HG02610 (cell line): Measurements from ENCODE around the gene TERB2.
"Not testable (repeated sequence)": the region's sequence is repeated elsewhere in the genome, so short reads cannot be mapped to it uniquely, and the experiment has no call there.

Source experiments
- ATAC-seq: cut with Tn5 transposase; IDR thresholded peaks from one replicate; pipeline ENCODE4 v1.9.1; 2021; ENCODE audit warnings: mild to moderate bottlenecking, moderate library complexity; ENCODE audit not compliant: unreplicated experiment

TERB2 gene

DNA sequence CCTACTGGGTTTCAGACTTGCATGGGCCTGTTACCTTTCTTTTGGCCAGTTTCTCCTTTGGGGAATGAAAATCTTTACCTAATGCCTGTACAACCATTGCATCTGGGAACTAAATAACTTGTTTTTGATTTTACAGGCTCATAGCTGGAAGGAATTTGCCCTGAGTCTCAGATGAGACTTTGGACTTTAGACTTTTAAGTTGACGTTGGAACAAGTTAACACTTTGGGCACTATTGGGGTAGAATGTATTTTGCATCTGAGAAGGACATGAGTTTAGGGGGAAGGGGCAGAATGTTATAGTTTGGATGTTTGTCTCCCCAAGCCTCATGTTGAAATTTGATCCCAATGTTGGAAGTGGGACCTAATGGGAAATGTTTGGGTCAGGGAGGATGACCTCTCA lies 44.7 kb downstream of the TERB2 start:
- ATAC-seq = not testable (repeated sequence)

DNA sequence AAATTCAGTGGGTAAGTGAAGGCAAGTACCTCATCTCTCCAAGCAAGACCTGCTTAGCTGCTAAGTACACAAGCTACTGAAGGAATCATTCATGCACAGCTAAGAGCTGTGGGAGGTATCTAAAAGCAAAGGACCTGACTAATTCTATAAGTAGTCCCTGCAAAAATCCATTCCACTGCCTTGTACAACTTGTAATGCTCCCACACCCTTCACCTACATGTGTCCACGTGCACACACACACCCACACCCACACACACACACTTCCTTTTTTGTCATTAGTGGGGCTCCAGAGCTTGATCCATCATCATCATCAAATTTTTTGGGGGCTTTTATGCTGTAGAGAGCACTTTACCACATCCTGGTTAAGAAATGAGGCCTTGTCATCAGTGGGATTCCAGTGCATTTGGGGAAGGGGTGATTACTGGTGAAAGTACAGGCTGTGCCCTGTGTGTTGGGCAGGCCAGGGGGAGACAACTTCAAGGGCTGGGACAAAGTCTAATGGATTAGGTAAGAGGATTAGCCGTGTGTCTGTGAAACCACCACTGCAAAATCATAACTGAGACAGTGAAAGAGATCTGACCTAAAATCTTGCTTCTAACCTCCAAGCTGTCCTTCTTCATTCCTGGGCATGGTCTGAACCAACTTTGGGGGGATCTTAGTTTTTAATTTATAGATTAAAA lies 47.4 kb downstream of the TERB2 start:
- peak; percentile 76 for ATAC-seq

DNA sequence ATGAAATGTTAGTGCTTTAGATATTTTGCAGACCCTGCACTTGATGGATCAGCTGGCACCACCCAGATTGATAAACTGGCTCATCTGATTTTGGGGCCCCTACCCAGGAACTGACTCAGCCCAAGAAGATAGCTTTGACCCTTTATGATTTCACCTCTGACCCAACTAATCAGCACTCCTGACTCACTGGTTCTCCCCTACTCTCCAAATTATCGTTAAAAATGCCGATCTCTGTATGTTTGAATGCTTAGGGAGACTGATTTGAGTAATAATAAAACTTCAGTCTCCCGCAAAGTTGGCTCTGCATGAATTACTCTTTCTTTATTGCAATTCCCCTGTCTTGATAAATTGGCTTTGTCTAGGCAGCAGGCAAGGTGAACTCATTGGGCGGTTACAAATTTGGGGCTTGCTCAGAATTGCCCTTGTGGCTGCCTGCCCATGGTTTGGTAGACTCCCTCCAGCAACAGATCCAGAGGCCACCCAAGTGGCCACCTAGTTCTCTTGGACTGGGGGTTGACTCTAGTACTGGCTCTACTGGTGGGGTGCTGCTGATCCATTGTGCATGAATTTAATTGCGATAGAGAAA lies 48.2 kb downstream of the TERB2 start:
- not testable (repeated sequence) for ATAC-seq

DNA sequence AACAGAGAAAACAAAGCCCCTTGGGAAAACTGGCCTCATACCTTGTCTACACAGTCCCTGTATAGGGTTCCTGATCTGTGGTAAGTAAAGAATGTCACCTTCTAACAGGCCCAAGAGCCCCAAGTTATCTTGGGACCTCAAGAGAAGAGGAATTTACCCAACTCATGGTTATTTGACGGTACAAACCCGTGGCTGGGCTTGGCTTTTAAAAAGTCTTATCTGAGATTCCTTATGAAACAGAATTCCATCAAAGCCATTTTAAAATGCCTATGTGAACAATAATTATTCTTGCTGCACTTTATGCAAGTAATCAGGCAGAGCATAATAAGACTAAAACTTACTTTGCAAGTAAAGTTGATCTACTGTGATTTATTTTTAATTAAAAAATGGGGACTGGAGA lies 52.6 kb downstream of the TERB2 start:
- ATAC-seq = no peak

DNA sequence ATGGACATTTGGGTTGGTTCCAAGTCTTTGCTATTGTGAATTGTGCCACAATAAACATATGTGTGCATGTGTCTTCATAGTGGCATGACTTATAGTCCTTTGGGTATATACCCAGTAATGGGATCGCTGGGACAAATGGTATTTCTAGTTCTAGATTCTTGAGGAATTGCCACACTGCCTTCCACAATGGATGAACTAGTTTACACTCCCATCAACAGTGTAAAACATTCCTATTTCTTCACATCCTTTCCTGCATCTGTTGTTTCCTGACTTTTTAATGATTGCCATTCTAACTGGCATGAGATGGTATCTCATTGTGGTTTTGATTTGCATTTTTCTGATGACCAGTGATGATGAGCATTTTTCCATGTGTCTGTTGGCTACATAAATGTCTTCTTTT lies 58.6 kb downstream of the TERB2 start:
- ATAC-seq = not testable (repeated sequence)

DNA sequence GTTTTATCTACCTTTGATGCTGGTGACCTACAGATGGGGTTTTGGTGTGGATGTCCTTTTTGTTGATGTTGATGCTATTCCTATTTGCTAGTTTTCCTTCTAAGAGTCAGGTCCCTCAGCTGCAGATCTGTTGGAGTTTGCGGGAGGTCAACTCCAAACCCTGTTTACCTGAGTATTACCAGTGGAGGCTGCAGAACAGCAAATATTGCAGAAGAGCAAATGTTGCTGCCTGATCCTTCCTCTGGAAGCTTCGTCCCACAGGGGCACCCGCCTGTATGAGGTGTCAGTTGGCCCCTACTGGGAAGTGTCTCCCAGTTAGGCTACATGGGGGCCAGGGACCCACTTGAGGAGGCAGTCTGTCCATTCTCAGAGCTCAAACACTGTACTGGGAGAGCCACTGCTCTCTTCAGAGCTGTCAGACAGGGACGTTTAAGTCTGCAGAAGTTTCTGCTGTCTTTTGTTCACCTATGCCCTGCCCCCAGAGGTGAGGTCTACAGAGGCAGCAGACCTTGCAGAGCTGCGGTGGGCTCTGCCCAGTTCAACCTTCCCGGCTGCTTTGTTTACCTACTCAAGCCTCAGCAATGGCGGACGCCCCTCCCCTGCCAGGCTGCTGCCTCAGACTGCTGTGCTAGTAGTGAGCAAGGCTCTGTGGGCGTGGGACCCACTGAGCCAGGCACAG lies 63.9 kb downstream of the TERB2 start:
- not testable (repeated sequence) for ATAC-seq

DNA sequence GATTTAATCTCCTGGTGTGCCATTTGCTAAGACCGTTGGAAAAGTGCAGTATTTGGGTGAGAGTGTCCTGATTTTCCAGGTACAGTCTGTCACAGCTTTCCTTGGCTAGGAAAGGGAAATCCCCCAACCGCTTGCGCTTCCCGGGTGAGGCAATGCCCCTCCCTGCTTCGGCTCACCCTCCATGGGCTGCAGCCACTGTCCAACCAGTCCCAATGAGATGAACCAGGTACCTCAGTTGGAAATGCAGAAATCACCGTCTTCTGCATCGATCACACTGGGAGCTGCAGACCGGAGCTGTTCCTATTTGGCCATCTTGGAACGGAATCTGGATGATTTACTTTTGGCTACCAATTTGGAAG lies 64.4 kb downstream of the TERB2 start:
- ATAC-seq = not testable (repeated sequence)

DNA sequence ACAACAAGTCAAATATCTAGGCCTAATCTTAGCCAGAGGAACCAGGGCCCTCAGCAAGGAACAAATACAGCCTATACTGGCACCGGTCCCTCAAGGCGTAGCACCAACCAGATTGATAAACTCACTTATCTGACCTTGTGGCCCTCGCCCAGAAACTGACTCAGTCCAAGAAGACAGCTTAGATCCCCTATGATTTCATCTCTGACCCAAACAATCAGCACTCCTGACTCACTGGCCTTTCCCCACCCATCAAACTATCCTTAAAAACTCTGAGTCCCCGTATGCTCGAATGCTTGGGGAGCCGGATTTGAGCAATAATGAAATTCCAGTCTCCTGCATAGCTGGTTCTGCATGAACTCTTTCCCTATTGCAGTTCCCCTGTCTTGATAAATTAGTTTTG lies 64.9 kb downstream of the TERB2 start:
- ATAC-seq = no peak

DNA sequence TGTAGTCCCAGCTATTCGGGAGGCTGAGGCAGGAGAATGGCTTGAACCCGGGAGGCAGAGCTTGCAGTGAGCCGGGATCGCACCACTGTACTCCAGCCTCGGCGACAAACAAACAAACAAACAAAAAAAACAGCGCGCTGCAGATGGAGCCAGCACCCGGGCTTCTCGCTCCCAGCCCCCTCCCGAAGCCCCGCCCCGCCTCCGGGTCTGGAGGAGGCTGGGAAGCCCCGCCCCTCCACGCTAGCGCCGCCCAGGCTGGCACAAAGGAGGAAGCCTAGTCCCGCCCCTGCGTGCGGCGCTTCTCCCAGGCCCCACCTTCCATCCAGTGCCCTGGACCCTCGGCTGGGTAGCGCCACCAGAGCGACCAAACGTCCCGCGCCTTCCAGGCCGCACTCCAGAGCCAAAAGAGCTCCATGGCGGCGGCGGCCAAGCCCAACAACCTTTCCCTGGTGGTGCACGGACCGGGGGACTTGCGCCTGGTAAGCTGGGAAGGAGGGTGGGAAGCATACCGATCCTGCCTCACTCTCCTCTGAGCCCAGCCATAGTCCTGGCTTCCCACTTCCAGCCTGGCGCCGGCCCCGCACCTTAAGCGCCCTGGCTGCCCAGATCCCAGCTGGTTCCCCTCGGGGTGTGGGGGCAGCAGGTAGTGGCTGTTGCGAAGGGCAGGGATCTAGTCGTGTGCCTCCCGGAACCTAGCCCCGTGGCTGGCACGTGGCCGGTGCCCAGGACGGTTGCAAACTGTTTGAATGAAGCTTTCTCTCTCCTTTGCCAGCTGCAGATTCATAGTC lies 66.6 kb downstream of the TERB2 start, which contains the start of gene SORD:
TSS of gene SORD (plus strand) at position 325 of the 788 bp plus-strand sequence. CDS start at position 414, 89 bp downstream.
- ATAC-seq = peak; percentile 99

DNA sequence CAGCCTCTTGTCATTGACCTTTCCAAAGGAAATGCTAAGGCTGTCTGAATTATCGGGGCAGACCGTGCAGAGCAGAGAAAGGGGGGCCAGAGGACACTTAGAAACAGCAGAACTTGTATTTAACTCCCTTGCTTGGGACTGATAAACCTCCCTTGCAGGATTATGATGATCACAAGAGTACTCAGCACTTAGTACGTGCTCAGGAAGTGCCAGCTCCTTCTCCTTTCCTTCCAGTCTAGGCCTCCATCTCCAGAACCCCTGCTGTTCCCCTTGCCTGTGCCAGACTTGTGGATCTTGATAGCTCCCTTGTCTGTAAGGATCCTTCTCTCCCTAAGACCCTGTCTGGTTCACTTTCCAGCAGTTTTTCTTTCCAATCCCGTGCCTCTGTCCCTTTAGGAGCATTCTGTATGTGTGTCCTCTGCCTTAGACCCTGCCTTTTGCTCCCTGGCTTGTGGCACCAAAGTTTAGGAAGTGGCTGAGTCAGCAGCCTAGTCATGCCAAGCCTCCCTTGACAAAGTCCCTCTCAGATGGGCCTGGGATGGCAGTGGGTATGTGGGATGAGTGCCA lies 67.3 kb downstream of the TERB2 start:
- no peak for ATAC-seq

DNA sequence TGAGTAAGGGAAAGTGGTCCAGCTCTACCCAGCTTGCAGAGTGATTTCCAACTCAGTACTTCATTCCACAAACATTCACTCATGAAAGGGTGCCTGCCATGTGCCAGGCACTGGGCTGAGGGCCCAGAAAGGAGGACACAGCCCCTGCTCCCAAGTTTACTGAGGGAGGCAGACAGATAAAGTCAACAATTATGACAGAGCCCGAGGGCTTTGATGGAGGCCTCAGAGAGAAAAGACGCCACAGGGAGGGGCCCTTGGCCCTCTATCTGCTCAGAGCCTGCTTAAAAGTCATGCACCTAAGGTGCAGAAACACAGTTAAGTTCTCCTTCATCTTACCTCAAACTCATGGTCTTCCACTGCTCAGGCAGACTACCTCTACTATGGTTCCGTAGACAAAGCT lies 68.2 kb downstream of the TERB2 start:
- not testable (repeated sequence) for ATAC-seq

DNA sequence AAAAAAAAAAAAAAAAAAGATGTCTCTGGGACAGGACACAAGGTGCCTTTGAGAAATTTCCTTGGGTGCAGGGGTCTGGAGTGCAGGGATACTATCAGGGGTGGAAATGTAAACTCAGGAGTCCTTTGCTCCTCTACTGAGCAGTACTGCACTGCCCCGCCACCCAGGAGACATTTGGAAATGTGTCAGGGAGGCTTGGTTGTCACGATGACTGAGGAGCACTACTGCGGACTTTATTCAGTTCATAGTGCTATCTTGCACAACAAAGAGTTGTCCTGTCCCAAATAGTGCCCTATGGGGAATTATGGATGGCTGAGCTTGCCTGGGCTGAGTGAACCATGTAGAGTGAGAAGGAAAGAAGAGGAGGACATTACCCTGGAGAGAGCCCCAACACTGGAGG lies 69.1 kb downstream of the TERB2 start:
- ATAC-seq = not testable (repeated sequence)

DNA sequence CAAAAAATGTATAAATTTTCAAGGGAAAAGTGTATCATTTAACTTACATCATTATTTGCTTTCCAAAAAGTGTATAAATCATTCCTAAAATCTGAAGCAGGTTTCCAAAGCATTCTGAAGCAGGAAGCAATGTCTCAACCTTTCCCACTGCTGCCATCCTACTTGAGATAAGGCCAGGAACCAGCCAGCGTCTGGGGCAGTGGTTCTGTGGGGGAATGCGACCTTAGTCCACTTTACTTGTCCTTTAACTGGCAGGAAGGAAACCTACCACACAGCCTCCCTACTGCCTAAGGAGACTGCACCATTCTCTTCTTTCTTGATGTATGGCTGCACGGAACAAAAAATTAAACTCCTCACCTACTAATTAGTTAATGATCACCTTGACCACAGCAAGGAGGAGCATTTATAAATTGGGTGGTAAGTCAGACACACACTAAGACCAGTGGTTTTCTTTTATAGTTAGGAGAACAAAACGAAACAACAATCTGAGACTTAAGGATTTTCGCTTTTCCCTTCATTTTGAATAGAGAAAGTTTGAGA lies 70.2 kb downstream of the TERB2 start:
- no peak for ATAC-seq

DNA sequence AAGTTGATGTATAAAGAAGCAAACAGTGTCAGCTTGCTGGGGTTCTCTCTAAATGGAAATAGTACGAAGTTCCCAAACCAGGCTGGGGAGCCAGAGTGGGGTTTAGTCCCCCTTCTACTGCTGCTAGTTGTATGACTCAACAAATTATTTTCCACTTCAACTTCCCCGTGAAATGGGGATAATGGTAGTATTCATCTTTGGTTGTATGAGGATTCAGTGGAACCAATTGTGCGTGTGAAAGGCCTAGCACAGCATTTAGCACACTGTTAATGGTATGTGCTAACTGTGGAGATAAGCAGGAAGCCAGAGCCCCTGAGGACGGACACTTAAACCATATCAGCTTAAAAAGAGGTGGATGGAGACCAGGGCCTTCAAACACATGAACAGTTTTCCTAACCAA lies 70.7 kb downstream of the TERB2 start:
- ATAC-seq = no peak
